ENCODE data around the gene NFS1.
"Not testable (repeated sequence)": the region's sequence is repeated elsewhere in the genome, so short reads cannot be mapped to it uniquely, and the experiment has no call there.

NFS1 gene

GRCh38 chr20:35710039-35710438 lies 10.9 kb upstream of the NFS1 start:
- Mint-ChIP-seq H3K4me1 (no peaks in the 10 kb centered on the region), H3K36me3 (ENCODE audit: low read depth) (peaks cover 67% of the 10 kb centered on the region), H3K9me3 (no peaks in the 10 kb centered on the region), H3K27ac (no peak overlapping the region), H3K4me3 (no peak overlapping the region), H3K27me3 (ENCODE audit: low read depth, poor library complexity) (no peaks in the 10 kb centered on the region)
- TF ChIP-seq, protein P1, sequence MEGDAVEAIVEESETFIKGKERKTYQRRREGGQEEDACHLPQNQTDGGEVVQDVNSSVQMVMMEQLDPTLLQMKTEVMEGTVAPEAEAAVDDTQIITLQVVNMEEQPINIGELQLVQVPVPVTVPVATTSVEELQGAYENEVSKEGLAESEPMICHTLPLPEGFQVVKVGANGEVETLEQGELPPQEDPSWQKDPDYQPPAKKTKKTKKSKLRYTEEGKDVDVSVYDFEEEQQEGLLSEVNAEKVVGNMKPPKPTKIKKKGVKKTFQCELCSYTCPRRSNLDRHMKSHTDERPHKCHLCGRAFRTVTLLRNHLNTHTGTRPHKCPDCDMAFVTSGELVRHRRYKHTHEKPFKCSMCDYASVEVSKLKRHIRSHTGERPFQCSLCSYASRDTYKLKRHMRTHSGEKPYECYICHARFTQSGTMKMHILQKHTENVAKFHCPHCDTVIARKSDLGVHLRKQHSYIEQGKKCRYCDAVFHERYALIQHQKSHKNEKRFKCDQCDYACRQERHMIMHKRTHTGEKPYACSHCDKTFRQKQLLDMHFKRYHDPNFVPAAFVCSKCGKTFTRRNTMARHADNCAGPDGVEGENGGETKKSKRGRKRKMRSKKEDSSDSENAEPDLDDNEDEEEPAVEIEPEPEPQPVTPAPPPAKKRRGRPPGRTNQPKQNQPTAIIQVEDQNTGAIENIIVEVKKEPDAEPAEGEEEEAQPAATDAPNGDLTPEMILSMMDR (IDR thresholded peaks at IDR 0.05): no peak
- no peak for DNase-seq

- H3K36me3 Mint-ChIP-seq (ENCODE audit: low read depth): peaks cover 70% of the 10 kb centered on the region
Observed at GRCh38 chr20:35709259-35709658, 10.1 kb upstream of the NFS1 start.

GRCh38 chr20:35708502-35708901 lies 9.3 kb upstream of the NFS1 start:
- TF ChIP-seq, protein P1 (IDR thresholded peaks at IDR 0.05): no peak
- Mint-ChIP-seq H3K27me3 (ENCODE audit: low read depth, poor library complexity) (no peaks in the 10 kb centered on the region), H3K9me3 (no peaks in the 10 kb centered on the region), H3K4me1 (no peaks in the 10 kb centered on the region), H3K4me3 (no peak overlapping the region), H3K27ac (no peak overlapping the region), H3K36me3 (ENCODE audit: low read depth) (peaks cover 70% of the 10 kb centered on the region)
- no peak for DNase-seq

More at GRCh38 chr20:35709259-35709658, 10.1 kb upstream of the NFS1 start:
- Mint-ChIP-seq H3K4me3 (no peak overlapping the region), H3K4me1 (no peaks in the 10 kb centered on the region), H3K27ac (peak overlapping the region; percentile 4), H3K27me3 (ENCODE audit: low read depth, poor library complexity) (no peaks in the 10 kb centered on the region), H3K9me3 (no peaks in the 10 kb centered on the region)
- TF ChIP-seq, protein P1 (IDR thresholded peaks at IDR 0.05): no peak
- DNase-seq: no peak

- DNase-seq; H3K27me3 Mint-ChIP-seq (ENCODE audit: low read depth, poor library complexity); H3K9me3 Mint-ChIP-seq; H3K4me3 Mint-ChIP-seq; H3K4me1 Mint-ChIP-seq: not testable (repeated sequence)
- H3K27ac Mint-ChIP-seq: peak overlapping the region; percentile 59
- peaks cover 70% of the 10 kb centered on the region for H3K36me3 Mint-ChIP-seq (ENCODE audit: low read depth)
Observed at GRCh38 chr20:35706591-35707529, 7.7 kb upstream of the NFS1 start.

GRCh38 chr20:35705894-35706293 lies 6.7 kb upstream of the NFS1 start:
- H3K27me3 Mint-ChIP-seq (ENCODE audit: low read depth, poor library complexity); H3K4me3 Mint-ChIP-seq; H3K9me3 Mint-ChIP-seq; H3K27ac Mint-ChIP-seq; DNase-seq; H3K4me1 Mint-ChIP-seq: not testable (repeated sequence)
- peaks cover 60% of the 10 kb centered on the region for H3K36me3 Mint-ChIP-seq (ENCODE audit: low read depth)

DNA sequence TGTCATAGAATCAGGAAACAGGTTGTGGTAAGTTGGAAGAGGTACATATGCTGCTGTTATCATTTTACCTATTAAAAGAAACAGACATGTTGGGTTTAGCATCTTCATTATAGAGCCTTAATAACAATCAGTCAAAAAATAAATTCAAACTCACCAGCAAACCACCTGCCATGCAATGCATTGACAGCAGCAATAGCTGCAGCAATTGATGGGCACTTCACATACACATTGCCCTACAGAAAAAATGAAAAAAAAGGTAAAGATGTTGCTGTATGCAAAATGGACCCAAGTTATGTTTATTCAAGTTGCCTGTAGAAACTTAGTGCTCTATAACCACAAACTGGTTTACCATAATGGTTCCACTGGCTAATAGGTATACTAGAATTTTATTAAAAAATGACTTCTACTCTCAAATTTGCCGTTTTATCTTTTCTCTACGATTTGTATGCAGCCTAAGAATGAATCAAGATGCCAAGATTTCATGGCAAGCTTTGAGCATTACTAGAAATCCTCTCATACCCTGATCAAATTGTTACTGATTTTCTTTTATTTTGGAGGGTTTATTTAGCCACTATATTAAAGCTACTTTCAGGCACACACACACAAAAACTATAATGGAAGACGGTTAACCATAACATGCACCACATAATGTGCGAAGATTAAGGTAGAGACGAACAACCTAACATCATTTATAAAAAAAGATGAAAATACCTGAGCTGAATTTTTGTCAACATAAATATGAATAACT lies 5.5 kb upstream of the NFS1 start:
- Mint-ChIP-seq H3K4me3 (no peak overlapping the region), H3K36me3 (ENCODE audit: low read depth) (peaks cover 55% of the 10 kb centered on the region), H3K27me3 (ENCODE audit: low read depth, poor library complexity) (no peaks in the 10 kb centered on the region), H3K9me3 (no peaks in the 10 kb centered on the region), H3K27ac (peak overlapping the region; percentile 29), H3K4me1 (peaks cover 14% of the 10 kb centered on the region)
- no peak for DNase-seq
- TF ChIP-seq, protein P1 (IDR thresholded peaks at IDR 0.05): no peak
